K562 (cell line): ENCODE data around the gene CASR. TPM values are rescaled to one million over a fixed set of nuclear protein-coding genes. Genes with fewer than 3 reads are reported as not detected.

Experiments used
- ATAC-seq: fragments of 200-7000 bp; cut with Tn5 transposase; 3 replicates; pipeline ENCODE4 v1.9.1; 2020; ENCODE audit warnings: moderate library complexity
- BruUV-seq: library from RNA; stranded (reverse); fragments of 400-500 nt; replicated peaks from 2 replicates; lab custom pipeline; 2021; lab: Mats Ljungman, UMichigan
- CTCF ChIA-PET: fragments of 300-600 bp; formaldehyde crosslinking; extraction: SDS; loops from one replicate; lab custom pipeline; 2021; ENCODE audit warnings: low intra/inter-chr PET ratio; lab: Yijun Ruan, JAX
- POLR2A ChIA-PET: fragments of 300-600, 350-650 bp; sonication (Branson Sonifier 250); formaldehyde crosslinking; extraction: SDS; loops from one replicate; lab custom pipeline; 2021; ENCODE audit warnings: antibody characterized with exemption, inconsistent platforms; lab: Yijun Ruan, JAX
- DNase-seq, 4 experiments: peaks; one replicate each; pipeline versions ENCODE4 v3.0.0 to v3.0.0-alpha.2; 2011 to 2018; ENCODE audit warnings: low spot score in 3 of 4, mixed read lengths in 3 of 4; ENCODE audit errors: extremely low read depth in 1 of 4
- FAIRE-seq: peaks from 2 replicates; lab custom pipeline; 2011; peaks lifted over from hg19 to GRCh38; lab: Jason Lieb, UNC
- H2AFZ ChIP-seq: 2 replicates; pipeline ENCODE4 v1.6.0; 2011; ENCODE audit warnings: low read depth, low read length, control low read depth, inconsistent platforms
- H3K27ac ChIP-seq: fragments of 200-600 bp; 3 replicates; pipeline ENCODE4 v1.8.0; 2011; ENCODE audit warnings: low read depth, mild to moderate bottlenecking, control low read depth, inconsistent platforms, low read length, moderate library complexity, mixed read lengths; ENCODE audit errors: extremely low read depth
- H3K27me3 ChIP-seq, 2 experiments: fragments of 300-600 bp in 1 of 2; 2 replicates in 1 of 2; 3 replicates in 1 of 2; pipeline versions ENCODE4 v1.6.0 to v1.8.0; 2011; ENCODE audit warnings: inconsistent platforms in 2 of 2, low read length in 2 of 2, mild to moderate bottlenecking in 1 of 2, mixed read lengths in 1 of 2, moderate library complexity in 1 of 2; ENCODE audit not compliant: control insufficient read depth in 2 of 2, insufficient read depth in 2 of 2
- H3K36me3 ChIP-seq: fragments of 300-600 bp; 3 replicates; pipeline ENCODE4 v1.8.0; 2011; ENCODE audit warnings: mild to moderate bottlenecking, low read length, inconsistent platforms; ENCODE audit not compliant: control insufficient read depth, insufficient read depth
- H3K4me1 ChIP-seq, 2 experiments: fragments of 200-600 bp in 1 of 2; replicated peaks in 1 of 2; 2 replicates in 1 of 2; 3 replicates in 1 of 2; pipeline versions ENCODE4 v1.5.1 to v1.8.0; 2011; ENCODE audit warnings: inconsistent platforms in 2 of 2, low read length in 2 of 2, mild to moderate bottlenecking in 1 of 2, mixed read lengths in 1 of 2, moderate library complexity in 1 of 2; ENCODE audit not compliant: control insufficient read depth in 2 of 2, insufficient read depth in 2 of 2
- H3K4me2 ChIP-seq: 2 replicates; pipeline ENCODE4 v1.6.1; 2011; ENCODE audit warnings: low read length, control low read depth, inconsistent platforms, mixed read lengths; ENCODE audit not compliant: insufficient read depth
- H3K4me3 ChIP-seq: fragments of 200-600 bp; sonication (generic), shearing (Covaris generic); 2 replicates; pipeline ENCODE4 v1.5.1; 2016; ENCODE audit warnings: control low read depth, inconsistent platforms
- H3K79me2 ChIP-seq: fragments of 200-600 bp; 3 replicates; pipeline ENCODE4 v1.8.0; 2011; ENCODE audit warnings: low read length, inconsistent platforms; ENCODE audit not compliant: control insufficient read depth, insufficient read depth
- H3K9ac ChIP-seq, 2 experiments: 2 replicates each; pipeline versions ENCODE4 v1.6.0 to v1.6.1; 2011; ENCODE audit warnings: low read depth in 2 of 2, low read length in 2 of 2, control low read depth in 1 of 2, inconsistent platforms in 1 of 2, mild to moderate bottlenecking in 1 of 2, mixed read lengths in 1 of 2; ENCODE audit not compliant: insufficient read depth in 1 of 2
- H3K9me1 ChIP-seq: one replicate; pipeline ENCODE4 v1.6.0; 2011; ENCODE audit warnings: inconsistent platforms, mild to moderate bottlenecking, low read length, moderate library complexity; ENCODE audit not compliant: control insufficient read depth, insufficient read depth
- H3K9me3 ChIP-seq: replicated peaks from 2 replicates; pipeline ENCODE4 v1.5.1; 2011; ENCODE audit warnings: low read depth, low read length, inconsistent platforms; ENCODE audit not compliant: control insufficient read depth, insufficient read depth
- H4K20me1 ChIP-seq: replicated peaks from 2 replicates; pipeline ENCODE4 v1.6.1; 2011; ENCODE audit warnings: low read length, inconsistent platforms, mixed read lengths; ENCODE audit not compliant: control insufficient read depth, insufficient read depth
- HMG20B ChIP-seq: fragments of 250-450 bp; sonication (Bioruptor Pico); IDR thresholded peaks from 2 replicates; pipeline ENCODE4 v1.5.0; 2021; ENCODE audit warnings: mild to moderate bottlenecking
- LCOR ChIP-seq: sonication (generic); formaldehyde crosslinking; IDR thresholded peaks from 2 replicates; pipeline ENCODE4 v1.8.0; 2022; ENCODE audit warnings: mild to moderate bottlenecking, missing genetic modification reagents
- MCM3 ChIP-seq: fragments of 450-650 bp; IDR thresholded peaks from 2 replicates; pipeline ENCODE4 v1.6.1; 2016
- MED1 ChIP-seq: sonication (generic); formaldehyde crosslinking; IDR thresholded peaks from 2 replicates; pipeline ENCODE4 v1.8.1; 2023; ENCODE audit warnings: missing genetic modification reagents, borderline replicate concordance
- RHOXF2B ChIP-seq: fragments of 250-450 bp; sonication (Bioruptor Pico); conservative IDR thresholded peaks from 2 replicates; pipeline ENCODE4 v1.5.1; 2021
- ZFP36 ChIP-seq: fragments of 150-350 bp; IDR thresholded peaks from 2 replicates; pipeline ENCODE4 v1.6.1; 2018; ENCODE audit warnings: low read length, low read depth; ENCODE audit not compliant: partially characterized antibody
- ZNF24 ChIP-seq: fragments of 450-650 bp; IDR thresholded peaks from 2 replicates; pipeline ENCODE4 v1.6.1; 2016
- WGBS: fragments of 100-300 bp; shearing (Covaris generic); methylation state at CpG from one replicate; pipeline ENCODE4 v1.1.6; 2016; ENCODE audit warnings: low coverage, mixed read lengths; ENCODE audit not compliant: insufficient coverage; ENCODE audit errors: missing lambda C conversion rate; 5-methylcytosine and 5-hydroxymethylcytosine counted together
- in situ Hi-C: fragments of 300-500 bp; cut with MboI; formaldehyde crosslinking; loops from 4 replicates; pipeline ENCODE4 v1.15.0; 2018; ENCODE audit warnings: inconsistent platforms, mixed read lengths
- intact Hi-C: fragments of 100-400 bp; cut with micrococcal nuclease; formaldehyde crosslinking; loops from 2 replicates; pipeline ENCODE4 v1.14.2; 2022
- polyA plus RNA-seq, 8 experiments: library from polyadenylated mRNA; depleted of rRNA in 4 of 8; stranded (reverse) in 5 of 8; unstranded in 3 of 8; fragments of >200 nt; fragmentation: Nextera tagmentation in 2 of 8; fragmentation: Illumina TruSeq in 1 of 8; extraction: Ambion mirVana in 2 of 8; extraction: Trizol in 1 of 8; gene quantifications; 2 replicates each; pipeline versions ENCODE4 v1.2.1 to v1.2.3, GENCODE V29; 2011 to 2014; ENCODE audit warnings: inconsistent platforms in 1 of 8, missing spikeins in 1 of 8
- total RNA-seq, 7 experiments: library from RNA; depleted of rRNA in 6 of 7; stranded (reverse); fragments of >200 nt in 6 of 7; fragmentation: Illumina TruSeq in 2 of 7; extraction: Trizol in 2 of 7; gene quantifications; 2 replicates each; pipeline versions ENCODE4 v1.2.1 to v1.2.3, GENCODE V29; 2011 to 2021; ENCODE audit warnings: low replicate concordance in 1 of 7
- TF ChIP-seq, protein P1 (sequence below): fragments of 450-650 bp; IDR thresholded peaks from 2 replicates; pipeline ENCODE4 v1.6.1; 2017; ENCODE audit warnings: antibody characterized with exemption, mild to moderate bottlenecking
- TF ChIP-seq, protein P2 (sequence below): sonication (generic); formaldehyde crosslinking; IDR thresholded peaks from 2 replicates; pipeline ENCODE4 v1.8.0; 2022; ENCODE audit warnings: mild to moderate bottlenecking, missing genetic modification reagents

Gene CASR
- total and polyA plus RNA-seq, 9 of the 15 experiments (the other 6 are each of a cell fraction or from before 2014, with no cell fraction given), result not detected

DNA sequence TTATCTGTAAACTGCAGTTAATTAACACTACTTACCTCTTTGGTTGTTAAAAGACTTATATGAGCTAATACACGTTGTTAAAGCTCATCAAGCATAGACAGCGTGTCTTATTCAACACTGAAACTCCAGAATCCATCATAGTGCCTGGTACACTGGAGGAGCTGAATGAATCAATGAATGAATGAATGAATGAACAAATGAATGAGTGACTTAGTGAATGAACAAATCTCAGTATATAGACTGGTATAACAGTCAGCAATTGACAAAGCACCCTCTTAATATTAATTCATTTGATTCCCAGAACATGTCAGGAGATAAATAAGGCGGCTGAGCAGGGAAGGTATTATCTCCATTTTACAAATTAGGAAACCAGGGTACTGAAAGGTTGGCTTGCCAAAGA is 7.1 kb downstream of the CASR start:
- intact Hi-C loops, result no loop called here
- no peaks in the 10 kb centered on the region for H4K20me1 ChIP-seq

DNA sequence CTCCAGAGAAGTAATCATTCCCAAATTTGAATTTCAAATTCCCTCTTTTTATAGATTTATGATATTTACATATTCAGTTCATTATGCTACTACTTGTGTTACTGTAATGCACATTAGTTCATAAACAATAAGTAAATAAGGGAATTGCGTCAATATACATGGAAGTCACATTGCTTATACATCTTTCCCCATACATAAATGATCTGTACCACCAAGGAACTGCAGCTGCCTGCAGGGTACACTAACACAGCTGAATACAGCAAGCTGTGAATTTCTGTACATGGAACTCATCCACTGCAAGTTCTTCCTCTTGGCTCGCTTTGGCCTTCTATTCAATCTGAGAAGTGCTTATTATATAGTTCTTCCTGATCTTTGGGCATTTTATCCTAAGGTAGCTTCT is 15.5 kb downstream of the CASR start:
- no peaks in the 10 kb centered on the region for H3K9me1 ChIP-seq
- no peak overlapping the region for H3K4me3 ChIP-seq
- ChIA-PET POLR2A (no interaction called here), CTCF (no interaction called here)
- no peak overlapping the region for H3K27ac ChIP-seq
- FAIRE-seq (no peak), DNase-seq (no peak)
- no peaks in the 10 kb centered on the region for H3K36me3 ChIP-seq
- H2AFZ ChIP-seq, result no peak overlapping the region
- H3K9me3 ChIP-seq, result no peaks in the 10 kb centered on the region
- H4K20me1 ChIP-seq, result no peaks in the 10 kb centered on the region
- 0% methylated on average over 2 of the region's 2 CpGs for WGBS
- no peak for TF ChIP-seq MED1
- TF ChIP-seq LCOR, result no peak
- no peak for TF ChIP-seq ZFP36
- TF ChIP-seq, protein P1, sequence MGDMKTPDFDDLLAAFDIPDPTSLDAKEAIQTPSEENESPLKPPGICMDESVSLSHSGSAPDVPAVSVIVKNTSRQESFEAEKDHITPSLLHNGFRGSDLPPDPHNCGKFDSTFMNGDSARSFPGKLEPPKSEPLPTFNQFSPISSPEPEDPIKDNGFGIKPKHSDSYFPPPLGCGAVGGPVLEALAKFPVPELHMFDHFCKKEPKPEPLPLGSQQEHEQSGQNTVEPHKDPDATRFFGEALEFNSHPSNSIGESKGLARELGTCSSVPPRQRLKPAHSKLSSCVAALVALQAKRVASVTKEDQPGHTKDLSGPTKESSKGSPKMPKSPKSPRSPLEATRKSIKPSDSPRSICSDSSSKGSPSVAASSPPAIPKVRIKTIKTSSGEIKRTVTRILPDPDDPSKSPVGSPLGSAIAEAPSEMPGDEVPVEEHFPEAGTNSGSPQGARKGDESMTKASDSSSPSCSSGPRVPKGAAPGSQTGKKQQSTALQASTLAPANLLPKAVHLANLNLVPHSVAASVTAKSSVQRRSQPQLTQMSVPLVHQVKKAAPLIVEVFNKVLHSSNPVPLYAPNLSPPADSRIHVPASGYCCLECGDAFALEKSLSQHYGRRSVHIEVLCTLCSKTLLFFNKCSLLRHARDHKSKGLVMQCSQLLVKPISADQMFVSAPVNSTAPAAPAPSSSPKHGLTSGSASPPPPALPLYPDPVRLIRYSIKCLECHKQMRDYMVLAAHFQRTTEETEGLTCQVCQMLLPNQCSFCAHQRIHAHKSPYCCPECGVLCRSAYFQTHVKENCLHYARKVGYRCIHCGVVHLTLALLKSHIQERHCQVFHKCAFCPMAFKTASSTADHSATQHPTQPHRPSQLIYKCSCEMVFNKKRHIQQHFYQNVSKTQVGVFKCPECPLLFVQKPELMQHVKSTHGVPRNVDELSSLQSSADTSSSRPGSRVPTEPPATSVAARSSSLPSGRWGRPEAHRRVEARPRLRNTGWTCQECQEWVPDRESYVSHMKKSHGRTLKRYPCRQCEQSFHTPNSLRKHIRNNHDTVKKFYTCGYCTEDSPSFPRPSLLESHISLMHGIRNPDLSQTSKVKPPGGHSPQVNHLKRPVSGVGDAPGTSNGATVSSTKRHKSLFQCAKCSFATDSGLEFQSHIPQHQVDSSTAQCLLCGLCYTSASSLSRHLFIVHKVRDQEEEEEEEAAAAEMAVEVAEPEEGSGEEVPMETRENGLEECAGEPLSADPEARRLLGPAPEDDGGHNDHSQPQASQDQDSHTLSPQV, result no peak
- TF ChIP-seq RHOXF2B (CRISPR knock-in tag), result no peak
- TF ChIP-seq MCM3, result no peak
- TF ChIP-seq, all 486 proteins: peak for 0
- Histone ChIP-seq H3K27me3 (no peaks in the 10 kb centered on the region; a peak in 1 of 5 replicates), H3K79me2 (no peaks in the 10 kb centered on the region), H3K4me2 (no peak overlapping the region), H3K4me1 (no peaks in the 10 kb centered on the region), H3K9ac (no peak overlapping the region)
- intact Hi-C loops, result no loop called here
- in situ Hi-C loops, result no loop called here
- no TSS peak for BruUV-seq
- no peak for ATAC-seq

More for the DNA sequence above, 7.1 kb downstream of the CASR start:
- 7% methylated on average over 3 of the region's 3 CpGs for WGBS
- TF ChIP-seq HMG20B (CRISPR knock-in tag) (no peak), ZNF24 (peak; percentile 48; the same call in 1 of the 2 replicates)
- TF ChIP-seq, protein P2, sequence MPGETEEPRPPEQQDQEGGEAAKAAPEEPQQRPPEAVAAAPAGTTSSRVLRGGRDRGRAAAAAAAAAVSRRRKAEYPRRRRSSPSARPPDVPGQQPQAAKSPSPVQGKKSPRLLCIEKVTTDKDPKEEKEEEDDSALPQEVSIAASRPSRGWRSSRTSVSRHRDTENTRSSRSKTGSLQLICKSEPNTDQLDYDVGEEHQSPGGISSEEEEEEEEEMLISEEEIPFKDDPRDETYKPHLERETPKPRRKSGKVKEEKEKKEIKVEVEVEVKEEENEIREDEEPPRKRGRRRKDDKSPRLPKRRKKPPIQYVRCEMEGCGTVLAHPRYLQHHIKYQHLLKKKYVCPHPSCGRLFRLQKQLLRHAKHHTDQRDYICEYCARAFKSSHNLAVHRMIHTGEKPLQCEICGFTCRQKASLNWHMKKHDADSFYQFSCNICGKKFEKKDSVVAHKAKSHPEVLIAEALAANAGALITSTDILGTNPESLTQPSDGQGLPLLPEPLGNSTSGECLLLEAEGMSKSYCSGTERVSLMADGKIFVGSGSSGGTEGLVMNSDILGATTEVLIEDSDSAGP (CRISPR knock-in tag), result no peak
- TF ChIP-seq, all 486 proteins: peak for 1
- Histone ChIP-seq H3K9me1 (no peaks in the 10 kb centered on the region), H3K4me3 (no peak overlapping the region), H3K36me3 (no peaks in the 10 kb centered on the region), H3K4me1 (no peaks in the 10 kb centered on the region), H3K9ac (no peak overlapping the region), H3K9me3 (no peaks in the 10 kb centered on the region), H2AFZ (no peak overlapping the region), H3K27ac (no peak overlapping the region), H3K79me2 (no peaks in the 10 kb centered on the region), H3K27me3 (no peaks in the 10 kb centered on the region; a peak in 1 of 5 replicates), H3K4me2 (no peak overlapping the region)
- ATAC-seq, result no peak
- ChIA-PET CTCF (no interaction called here), POLR2A (no interaction called here)
- DNase-seq, result no peak
- in situ Hi-C loops, result no loop called here
- FAIRE-seq, result no peak
- no TSS peak for BruUV-seq
